SH-SY5Y (cell line): ENCODE results near the gene OSBPL5.

Experiments
- GATA2 ChIP-seq: IDR thresholded peaks from 2 replicates; pipeline ENCODE4 v1.6.1; 2011; ENCODE audit warnings: mild to moderate bottlenecking, low read depth, low read length
- GATA3 ChIP-seq: IDR thresholded peaks from 2 replicates; pipeline ENCODE4 v1.6.1; 2011; ENCODE audit warnings: low read depth, mild to moderate bottlenecking, low read length, moderate library complexity

Gene OSBPL5

GRCh38 chr11:3090096-3090901, 74.8 kb downstream of the OSBPL5 start:
- TF ChIP-seq GATA2 (no peak), GATA3 (no peak)

GRCh38 chr11:3089236-3090061, 75.7 kb downstream of the OSBPL5 start:
- TF ChIP-seq GATA3 = no peak
- no peak for TF ChIP-seq GATA2

DNA sequence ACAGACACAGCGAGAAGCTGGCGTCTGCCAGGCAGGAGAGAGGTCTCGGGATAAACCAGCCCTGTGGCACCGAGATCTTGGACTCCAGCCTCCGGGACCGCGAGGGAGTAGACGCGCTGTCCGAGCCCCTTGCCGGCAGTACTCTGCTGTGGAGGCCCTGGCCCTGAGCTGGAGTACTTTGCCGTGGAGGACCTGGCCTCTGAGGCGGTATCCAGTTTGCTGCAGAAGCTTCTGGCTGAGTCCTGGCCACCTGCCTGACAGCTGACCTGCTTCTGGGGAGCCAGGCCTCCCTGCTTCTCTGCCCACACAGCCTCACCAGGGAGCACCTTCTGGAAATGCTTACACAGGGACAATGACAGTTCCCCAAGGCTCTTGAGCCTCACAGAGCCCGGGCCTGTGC, 76.3 kb downstream of the OSBPL5 start:
- TF ChIP-seq GATA2 (no peak), GATA3 (no peak)

GRCh38 chr11:3087821-3088800, 77.0 kb downstream of the OSBPL5 start:
- TF ChIP-seq GATA3 (no peak), GATA2 (no peak)

DNA sequence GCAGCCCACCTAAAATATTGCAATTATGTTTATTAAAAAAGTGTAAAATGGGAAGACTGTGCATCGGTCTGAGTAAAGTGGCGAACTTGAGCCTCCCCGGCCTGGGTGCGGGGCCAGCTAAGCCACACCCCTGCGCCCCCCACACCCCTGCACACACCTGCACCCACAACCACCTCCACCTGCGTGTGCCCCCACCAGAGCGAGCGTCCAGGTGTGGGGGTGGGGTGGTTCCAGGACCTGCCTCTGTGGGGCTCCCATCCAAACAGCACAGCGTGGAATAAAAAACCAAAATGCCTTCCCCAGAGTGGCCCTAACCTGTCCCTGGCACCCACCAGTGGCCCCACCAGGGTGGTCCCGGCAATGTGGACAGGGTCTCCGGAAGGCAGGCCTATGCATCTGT, 77.7 kb downstream of the OSBPL5 start:
- TF ChIP-seq GATA2 (no peak), GATA3 (no peak)

DNA sequence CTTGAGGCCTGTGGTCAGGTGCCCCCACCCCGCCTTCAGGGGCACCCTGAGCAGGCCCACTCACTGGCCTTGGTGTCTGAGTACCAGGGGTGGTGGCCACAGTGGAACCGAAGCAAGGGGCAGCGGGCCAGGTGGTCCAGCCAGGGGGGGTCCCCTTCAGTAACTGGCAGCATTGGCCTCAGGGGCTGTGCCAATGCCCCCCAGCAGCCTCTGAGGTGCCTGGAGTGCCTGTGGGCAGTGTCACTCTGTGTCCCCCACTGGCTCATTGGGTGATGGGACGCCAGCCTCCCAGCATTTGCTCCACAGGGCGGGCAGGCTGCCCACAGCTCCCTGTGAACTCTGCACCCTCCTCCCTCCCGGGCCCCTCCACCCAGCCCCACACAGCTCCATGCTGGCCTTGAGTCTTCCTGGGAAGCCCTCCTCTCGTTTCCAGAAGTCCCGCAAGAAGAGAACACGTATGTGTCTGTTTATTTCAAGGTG, 78.4 kb downstream of the OSBPL5 start:
- TF ChIP-seq GATA3 (no peak), GATA2 (no peak)

DNA sequence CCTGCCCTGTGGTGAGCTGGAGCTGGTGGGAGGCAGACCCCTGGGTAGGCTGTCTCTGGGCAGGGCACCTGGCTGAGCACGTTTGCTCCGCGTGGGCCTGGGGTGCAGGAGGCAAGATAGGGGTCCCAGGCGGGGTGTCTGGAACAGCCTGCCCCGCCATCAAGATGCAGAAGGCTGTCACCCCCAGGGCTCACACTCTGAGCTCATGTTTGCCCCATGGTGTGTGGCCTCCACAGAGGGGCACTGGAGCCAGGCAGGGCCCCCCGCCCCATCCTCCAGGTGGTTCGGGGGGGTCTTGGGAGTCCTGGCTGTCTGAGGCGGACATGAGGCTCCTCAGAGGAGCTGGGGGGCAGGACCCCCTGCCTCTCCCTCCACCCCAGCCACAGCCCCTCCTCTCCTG, 79.0 kb downstream of the OSBPL5 start:
- TF ChIP-seq GATA2 (no peak), GATA3 (no peak)

GRCh38 chr11:3085052-3085451, 80.1 kb downstream of the OSBPL5 start:
- no peak for TF ChIP-seq GATA3
- TF ChIP-seq GATA2 = no peak

DNA sequence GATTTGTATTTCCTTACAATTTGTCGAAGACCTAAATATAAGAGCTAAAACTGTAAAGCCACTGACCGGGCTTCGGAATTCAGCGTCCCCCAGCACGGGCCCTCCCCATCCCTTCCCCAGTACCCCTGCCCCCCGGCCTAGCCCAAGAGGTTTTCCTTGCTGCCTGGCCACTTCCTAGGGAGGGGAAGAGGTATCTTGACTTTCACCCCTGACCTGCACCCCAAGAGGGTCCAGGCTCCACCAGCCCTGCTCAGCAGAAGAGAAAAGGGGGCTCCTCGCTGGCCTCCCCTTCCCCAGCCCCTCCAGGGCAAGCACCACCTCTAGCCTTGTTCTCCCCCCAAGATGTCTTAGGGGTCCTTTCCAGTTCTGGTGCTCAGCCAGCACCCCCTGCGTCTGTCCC, 81.8 kb downstream of the OSBPL5 start:
- TF ChIP-seq GATA2 (no peak), GATA3 (no peak)

DNA sequence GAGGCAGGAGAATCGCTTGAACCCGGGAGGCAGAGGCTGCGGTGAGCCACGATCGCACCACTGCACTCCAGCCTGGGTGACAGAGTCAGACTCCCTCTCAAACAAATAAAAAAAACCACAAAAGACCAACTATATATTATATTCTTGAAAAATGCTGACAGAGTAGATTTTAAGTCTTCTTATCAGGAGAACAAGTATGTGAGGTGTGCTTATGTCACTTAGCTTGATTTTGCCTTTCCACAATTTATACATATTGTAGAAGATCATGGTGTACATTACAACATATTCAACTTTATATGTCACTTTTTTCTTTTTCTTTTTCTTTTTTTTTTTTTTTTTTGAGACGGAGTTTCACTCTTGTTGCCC, 83.7 kb downstream of the OSBPL5 start:
- no peak for TF ChIP-seq GATA3
- no peak for TF ChIP-seq GATA2

- TF ChIP-seq GATA3 (no peak), GATA2 (no peak)
Measured at GRCh38 chr11:3080733-3081385, 84.3 kb downstream of the OSBPL5 start.

GRCh38 chr11:3080104-3080503, 85.0 kb downstream of the OSBPL5 start:
- TF ChIP-seq GATA3 (no peak), GATA2 (no peak)

DNA sequence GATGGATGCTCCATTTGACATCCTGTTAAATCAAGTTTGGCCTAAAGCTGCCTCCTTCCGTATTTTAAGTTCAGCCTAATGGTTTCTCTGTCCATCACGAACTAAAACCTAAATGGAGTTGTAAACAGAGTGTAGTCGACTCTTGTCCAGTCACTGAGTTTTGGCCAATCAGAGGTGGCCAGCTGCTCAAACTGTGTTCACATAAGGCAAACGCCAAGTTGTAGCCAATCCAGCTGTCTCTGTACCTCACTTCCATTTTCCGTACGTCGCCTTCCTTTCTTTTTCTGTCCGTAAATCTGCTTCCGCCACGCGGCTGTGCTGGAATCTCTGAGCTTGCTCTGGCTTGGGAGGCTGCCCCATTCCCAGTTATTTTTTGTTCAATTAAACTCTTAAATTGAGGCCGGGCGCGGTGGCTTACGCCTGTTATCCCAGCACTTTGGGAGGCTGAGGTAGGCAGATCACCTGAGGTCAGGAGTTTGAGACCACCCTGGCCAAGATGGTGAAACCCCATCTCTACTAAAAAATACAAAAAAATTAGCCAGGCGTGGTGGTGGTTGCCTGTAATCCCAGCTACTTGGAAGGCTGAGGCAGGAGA, 87.2 kb downstream of the OSBPL5 start:
- TF ChIP-seq GATA3 (no peak), GATA2 (no peak)

GRCh38 chr11:3077189-3077836, 87.8 kb downstream of the OSBPL5 start:
- TF ChIP-seq GATA2 (no peak), GATA3 (no peak)
